Type B pancreatic cell (in vitro differentiated cells): ENCODE measurements around the gene RBSN. TPM values are rescaled to one million over a fixed set of nuclear protein-coding genes. Genes with fewer than 3 reads are reported as not detected.

Experiments
- DNase-seq: peaks from one replicate; pipeline ENCODE4 v3.0.0; 2021; ENCODE audit warnings: mixed read lengths; ENCODE audit not compliant: unreplicated experiment; ENCODE audit errors: extremely low spot score
- H3K27ac Mint-ChIP-seq: 2 replicates; pipeline ENCODE4 v1.8.0; 2021; ENCODE audit warnings: mild to moderate bottlenecking, mixed read lengths
- H3K27me3 Mint-ChIP-seq: 2 replicates; pipeline ENCODE4 v1.8.0; 2021; ENCODE audit warnings: mixed read lengths
- H3K36me3 Mint-ChIP-seq: 2 replicates; pipeline ENCODE4 v1.8.0; 2021; ENCODE audit warnings: mixed read lengths
- H3K4me1 Mint-ChIP-seq: one replicate; pipeline ENCODE4 v1.8.0; 2021; ENCODE audit warnings: mixed read lengths; ENCODE audit not compliant: unreplicated experiment
- H3K4me3 Mint-ChIP-seq: 2 replicates; pipeline ENCODE4 v1.8.0; 2021; ENCODE audit warnings: mild to moderate bottlenecking, mixed read lengths
- H3K9me3 Mint-ChIP-seq: 2 replicates; pipeline ENCODE4 v1.8.0; 2021; ENCODE audit warnings: mixed read lengths
- CTCF ChIP-seq: fragments of 200-600 bp; sonication (generic); conservative IDR thresholded peaks from 2 replicates; pipeline ENCODE4 v1.5.0; 2021; ENCODE audit warnings: antibody characterized with exemption, mild to moderate bottlenecking
- total RNA-seq: library from RNA; stranded (reverse); gene quantifications from 2 replicates; pipeline ENCODE4 v1.2.1, GENCODE V29; 2021; ENCODE audit warnings: low replicate concordance

RBSN gene
- total RNA-seq, 1 donor from 2014 or later: 29.1 TPM

DNA sequence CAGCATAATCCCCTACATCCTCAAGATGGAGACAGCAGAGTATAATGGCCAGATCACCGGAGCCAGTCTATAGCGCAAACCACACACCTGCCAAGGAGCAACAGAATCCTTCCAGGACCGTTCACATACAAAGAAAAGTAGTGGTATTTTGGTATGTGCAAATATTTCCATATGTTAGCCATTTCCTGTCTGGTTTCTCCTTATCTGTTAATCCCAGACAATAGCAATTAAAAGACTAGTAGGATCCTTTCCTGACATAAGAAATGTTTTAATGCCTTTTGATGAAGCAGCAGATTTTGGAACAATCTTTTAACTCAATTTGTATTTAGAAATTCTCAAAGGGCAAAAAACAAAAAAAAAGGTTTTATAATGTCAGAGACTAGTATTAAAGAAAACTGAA, 56.0 kb downstream of the RBSN start:
- no peak overlapping the region for H3K27ac Mint-ChIP-seq
- no peaks in the 10 kb centered on the region for H3K9me3 Mint-ChIP-seq
- no peak overlapping the region for H3K4me3 Mint-ChIP-seq
- no peak for TF ChIP-seq CTCF
- no peaks in the 10 kb centered on the region for H3K4me1 Mint-ChIP-seq
- DNase-seq: no peak
- peaks cover 23% of the 10 kb centered on the region for H3K36me3 Mint-ChIP-seq
- no peaks in the 10 kb centered on the region for H3K27me3 Mint-ChIP-seq

DNA sequence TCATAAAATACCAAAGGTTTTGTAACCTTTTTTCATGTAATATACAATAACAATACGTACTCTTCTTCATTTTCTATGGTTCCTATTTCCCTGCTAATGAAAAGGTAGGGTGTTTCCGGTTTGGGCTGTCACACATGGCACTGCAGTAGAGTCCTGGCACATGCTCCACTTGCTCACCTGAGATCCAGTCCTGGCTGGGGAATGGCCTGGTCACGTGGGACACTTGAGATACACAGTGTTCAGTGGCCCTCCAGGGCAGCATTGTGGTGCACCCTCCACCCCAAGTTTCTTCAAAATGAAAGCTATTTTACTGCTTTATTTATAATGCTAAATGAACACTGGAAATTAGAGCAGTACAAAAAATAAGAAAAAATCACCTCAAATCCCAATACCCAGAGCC, 57.0 kb downstream of the RBSN start:
- Mint-ChIP-seq H3K9me3 (no peaks in the 10 kb centered on the region), H3K4me3 (no peak overlapping the region), H3K27ac (no peak overlapping the region), H3K36me3 (peaks cover 22% of the 10 kb centered on the region), H3K27me3 (no peaks in the 10 kb centered on the region), H3K4me1 (no peaks in the 10 kb centered on the region)
- TF ChIP-seq CTCF: no peak
- DNase-seq: no peak

DNA sequence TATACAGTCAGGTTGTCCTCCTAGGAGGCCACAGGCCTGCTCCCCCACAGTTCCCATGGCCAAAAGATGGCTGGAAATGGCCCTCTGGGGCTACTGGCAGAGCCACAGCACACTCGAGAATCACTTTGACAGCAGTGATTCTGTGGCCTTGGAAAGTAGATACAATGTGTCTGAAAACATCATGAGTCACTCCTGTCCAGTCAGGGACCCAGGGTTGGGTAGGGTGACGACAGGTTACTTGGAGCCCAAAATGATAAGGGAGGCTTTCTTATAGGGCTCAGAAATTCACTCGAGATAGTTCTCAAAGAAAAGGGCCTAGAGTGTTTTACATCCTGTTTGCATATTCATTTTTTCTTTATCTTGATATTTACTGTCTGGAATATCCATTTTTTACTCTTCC, 58.1 kb downstream of the RBSN start:
- no peak overlapping the region for H3K27ac Mint-ChIP-seq
- DNase-seq: no peak
- H3K27me3 Mint-ChIP-seq: no peaks in the 10 kb centered on the region
- no peaks in the 10 kb centered on the region for H3K4me1 Mint-ChIP-seq
- H3K4me3 Mint-ChIP-seq: no peak overlapping the region
- H3K36me3 Mint-ChIP-seq: peaks cover 15% of the 10 kb centered on the region
- H3K9me3 Mint-ChIP-seq: no peaks in the 10 kb centered on the region
- TF ChIP-seq CTCF: no peak

GRCh38 chr3:15038306-15038705, 60.6 kb downstream of the RBSN start:
- H3K4me3 Mint-ChIP-seq: no peak overlapping the region
- no peaks in the 10 kb centered on the region for H3K9me3 Mint-ChIP-seq
- no peaks in the 10 kb centered on the region for H3K4me1 Mint-ChIP-seq
- H3K27ac Mint-ChIP-seq: no peak overlapping the region
- H3K36me3 Mint-ChIP-seq: peaks cover 11% of the 10 kb centered on the region
- TF ChIP-seq CTCF: no peak
- no peak for DNase-seq
- H3K27me3 Mint-ChIP-seq: no peaks in the 10 kb centered on the region

GRCh38 chr3:15033103-15033502, 65.8 kb downstream of the RBSN start:
- no peaks in the 10 kb centered on the region for H3K9me3 Mint-ChIP-seq
- H3K36me3 Mint-ChIP-seq: peaks cover 24% of the 10 kb centered on the region
- DNase-seq: no peak

More at GRCh38 chr3:15033103-15033502, 65.8 kb downstream of the RBSN start:
- Mint-ChIP-seq H3K4me3 (no peak overlapping the region), H3K4me1 (no peaks in the 10 kb centered on the region), H3K27me3 (no peaks in the 10 kb centered on the region), H3K27ac (no peak overlapping the region)
- no peak for TF ChIP-seq CTCF
